OCI-LY7 (cell line): Measurements from ENCODE around the gene GDPD3. TPM values are rescaled to one million over a fixed set of nuclear protein-coding genes. Genes with fewer than 3 reads are reported as not detected.

Source experiments
- BruUV-seq: library from RNA; stranded (reverse); fragments of 400-500 nt; replicated peaks from 2 replicates; lab custom pipeline; 2021; lab: Mats Ljungman, UMichigan
- CTCF ChIA-PET: fragments of 300-600 bp; sonication (Branson Sonifier 250); formaldehyde crosslinking; loops from one replicate; lab custom pipeline; 2022; ENCODE audit warnings: antibody characterized with exemption; ENCODE audit not compliant: unreplicated experiment; lab: Charles Lee
- POLR2A ChIA-PET: fragments of 300-600 bp; sonication (Branson Sonifier 250); formaldehyde crosslinking; loops from one replicate; lab custom pipeline; 2022; ENCODE audit warnings: antibody characterized with exemption; lab: Charles Lee
- DNase-seq: peaks from one replicate; pipeline ENCODE4 v3.0.0-alpha.2; 2015; ENCODE audit warnings: low spot score
- H2AFZ ChIP-seq: fragments of 200-600 bp; sonication (generic), shearing (Covaris generic); 2 replicates; pipeline ENCODE4 v1.6.1; 2014; ENCODE audit warnings: mild to moderate bottlenecking, antibody characterized with exemption, low read length, moderate library complexity
- H3K27ac ChIP-seq: fragments of 200-600 bp; sonication (generic); 2 replicates; pipeline ENCODE4 v1.5.1; 2014; ENCODE audit warnings: mixed run types, low read depth, mild to moderate bottlenecking, moderate library complexity, low read length, inconsistent platforms; ENCODE audit not compliant: poor library complexity, severe bottlenecking
- H3K36me3 ChIP-seq: fragments of 200-600 bp; sonication (generic); 2 replicates; pipeline ENCODE4 v1.6.1; 2014; ENCODE audit warnings: mild to moderate bottlenecking, antibody characterized with exemption, low read length, moderate library complexity, mixed read lengths; ENCODE audit not compliant: insufficient read depth
- H3K4me1 ChIP-seq: fragments of 200-600 bp; sonication (generic); 2 replicates; pipeline ENCODE4 v1.5.1; 2014; ENCODE audit warnings: mild to moderate bottlenecking, low read length; ENCODE audit not compliant: insufficient read depth, poor library complexity, severe bottlenecking
- H3K4me2 ChIP-seq: fragments of 200-600 bp; sonication (generic); 2 replicates; pipeline ENCODE4 v1.6.1; 2014; ENCODE audit warnings: mild to moderate bottlenecking, low read length
- H3K4me3 ChIP-seq: fragments of 200-600 bp; sonication (generic); 2 replicates; pipeline ENCODE4 v1.5.1; 2014; ENCODE audit warnings: mild to moderate bottlenecking, low read depth, low read length; ENCODE audit not compliant: poor library complexity, severe bottlenecking
- H3K79me2 ChIP-seq: fragments of 200-600 bp; sonication (generic); 2 replicates; pipeline ENCODE4 v1.6.1; 2016; ENCODE audit warnings: low read depth, mild to moderate bottlenecking, low read length, moderate library complexity, mixed read lengths; ENCODE audit not compliant: insufficient read depth
- H3K9me2 ChIP-seq: fragments of 200-600 bp; sonication (generic); 2 replicates; pipeline ENCODE4 v1.6.1; 2016; ENCODE audit warnings: mild to moderate bottlenecking, low read length, mixed read lengths; ENCODE audit not compliant: insufficient read depth
- H3K9me3 ChIP-seq: fragments of 200-600 bp; sonication (generic); 2 replicates; pipeline ENCODE4 v1.6.1; 2014; ENCODE audit warnings: mild to moderate bottlenecking, mixed run types, low read length, mixed read lengths
- H4K20me1 ChIP-seq: fragments of 200-600 bp; sonication (generic); 2 replicates; pipeline ENCODE4 v1.6.1; 2014; ENCODE audit warnings: mild to moderate bottlenecking, antibody characterized with exemption, low read length, moderate library complexity, mixed read lengths; ENCODE audit not compliant: insufficient read depth
- EZH2phosphoT487 ChIP-seq: fragments of 200-600 bp; sonication (generic); IDR thresholded peaks from 2 replicates; pipeline ENCODE4 v1.6.1; 2018; ENCODE audit warnings: low read depth, borderline replicate concordance, mild to moderate bottlenecking, mixed run types, antibody characterized with exemption, low read length, moderate library complexity, mixed read lengths
- intact Hi-C: fragments of 100-400 bp; cut with micrococcal nuclease; formaldehyde crosslinking; loops from one replicate; pipeline ENCODE4 v1.10.0; 2022; ENCODE audit not compliant: unreplicated experiment
- total RNA-seq, 2 experiments: library from RNA; depleted of rRNA in 1 of 2; stranded (reverse); fragments of >200 nt in 1 of 2; shearing (Covaris generic) in 1 of 2; gene quantifications; 2 replicates each; pipeline ENCODE4 v1.2.3, GENCODE V29; 2014 to 2022
- TF ChIP-seq, protein P1 (sequence below): fragments of 200-600 bp; sonication (generic); conservative IDR thresholded peaks from 2 replicates; pipeline ENCODE4 v1.5.1; 2014; ENCODE audit warnings: mild to moderate bottlenecking, antibody characterized with exemption, low read length, moderate library complexity, mixed read lengths

Gene GDPD3
- total RNA-seq, 2 experiments from 2014 or later: 2.0 to 5.2 TPM

GRCh38 chr16:30096862-30097563, 16.3 kb downstream of the GDPD3 start:
- intact Hi-C loops: loop anchor here (10.0 kb wide), 1 partner anchor 308 kb away; the partner anchor contains the start of gene ZNF771
- H3K4me2 ChIP-seq: no peak overlapping the region

DNA sequence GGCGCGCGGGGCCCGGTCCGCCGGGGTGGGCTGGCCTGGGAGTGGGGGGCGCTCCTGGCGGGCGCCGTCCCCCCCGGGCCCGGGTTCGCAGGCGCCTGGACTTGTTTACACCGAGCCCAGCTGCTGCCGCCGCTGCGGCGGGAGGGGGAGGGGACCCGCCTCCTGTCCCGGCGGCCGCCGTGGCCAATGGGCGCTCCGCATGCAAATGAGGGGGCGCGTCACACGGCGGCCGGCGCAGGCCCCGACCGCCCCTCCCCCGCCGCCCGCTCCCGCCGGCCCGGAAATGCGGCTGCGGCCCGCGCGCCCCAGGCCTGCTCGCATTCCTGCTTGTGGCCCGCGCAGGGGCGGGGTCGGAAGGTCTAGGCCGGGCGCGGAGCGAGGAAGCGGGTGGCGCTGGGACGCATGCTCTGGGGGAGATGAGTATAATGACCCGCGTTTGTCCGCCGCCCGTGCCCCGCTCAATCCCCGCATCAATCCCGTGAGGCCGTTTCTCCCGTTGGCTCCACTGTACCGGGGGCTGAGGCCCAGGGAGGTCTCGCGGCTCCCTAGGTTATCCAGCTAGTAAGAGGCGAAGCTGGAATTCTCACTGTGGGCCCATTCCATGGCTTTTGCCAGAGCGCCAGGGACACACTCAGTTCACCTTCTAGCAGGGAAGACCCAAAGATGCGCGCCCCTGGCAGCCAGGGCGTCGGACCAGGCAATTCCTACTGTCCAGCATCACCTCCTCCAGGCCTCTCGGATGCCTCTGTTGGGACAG, 17.1 kb downstream of the GDPD3 start, which contains the start of gene YPEL3:
Gene YPEL3, minus strand, starts transcription at position 109 of the 757 bp plus-strand sequence. CDS start 731 bp downstream, outside the sequence.
- peak within 1 kb of the TSS; percentile 62; the same call in 1 of the 2 replicates for H2AFZ ChIP-seq
- TSS peak; percentile 66 for BruUV-seq

More at GRCh38 chr16:30096862-30097563, 16.3 kb downstream of the GDPD3 start:
- Histone ChIP-seq H3K9me3 (peaks cover 23% of the 10 kb centered on the region), H3K4me1 (peaks cover 28% of the 10 kb centered on the region), H3K9me2 (no peaks in the 10 kb centered on the region), H3K4me3 (peak overlapping the region; percentile 66), H3K36me3 (peaks cover 6% of the 10 kb centered on the region; the same call in 1 of the 2 replicates), H2AFZ (peak overlapping the region; percentile 62; the same call in 1 of the 2 replicates), H3K79me2 (no peaks in the 10 kb centered on the region), H3K27ac (peak overlapping the region; percentile 52), H4K20me1 (no peaks in the 10 kb centered on the region)
- CTCF ChIA-PET: no interaction called here
- POLR2A ChIA-PET: no interaction called here
- TF ChIP-seq EZH2phosphoT487: no peak
- BruUV-seq: no TSS peak
- DNase-seq: peak; percentile 31

More for the DNA sequence above, 17.1 kb downstream of the GDPD3 start, which contains the start of gene YPEL3:
- TF ChIP-seq, protein P1, sequence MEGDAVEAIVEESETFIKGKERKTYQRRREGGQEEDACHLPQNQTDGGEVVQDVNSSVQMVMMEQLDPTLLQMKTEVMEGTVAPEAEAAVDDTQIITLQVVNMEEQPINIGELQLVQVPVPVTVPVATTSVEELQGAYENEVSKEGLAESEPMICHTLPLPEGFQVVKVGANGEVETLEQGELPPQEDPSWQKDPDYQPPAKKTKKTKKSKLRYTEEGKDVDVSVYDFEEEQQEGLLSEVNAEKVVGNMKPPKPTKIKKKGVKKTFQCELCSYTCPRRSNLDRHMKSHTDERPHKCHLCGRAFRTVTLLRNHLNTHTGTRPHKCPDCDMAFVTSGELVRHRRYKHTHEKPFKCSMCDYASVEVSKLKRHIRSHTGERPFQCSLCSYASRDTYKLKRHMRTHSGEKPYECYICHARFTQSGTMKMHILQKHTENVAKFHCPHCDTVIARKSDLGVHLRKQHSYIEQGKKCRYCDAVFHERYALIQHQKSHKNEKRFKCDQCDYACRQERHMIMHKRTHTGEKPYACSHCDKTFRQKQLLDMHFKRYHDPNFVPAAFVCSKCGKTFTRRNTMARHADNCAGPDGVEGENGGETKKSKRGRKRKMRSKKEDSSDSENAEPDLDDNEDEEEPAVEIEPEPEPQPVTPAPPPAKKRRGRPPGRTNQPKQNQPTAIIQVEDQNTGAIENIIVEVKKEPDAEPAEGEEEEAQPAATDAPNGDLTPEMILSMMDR: no peak
- no peak for TF ChIP-seq EZH2phosphoT487
- Histone ChIP-seq H3K9me3 (peaks cover 23% of the 10 kb centered on the region), H3K27ac (peak within 1 kb of the TSS; percentile 52), H3K79me2 (no peaks in the 10 kb centered on the region), H4K20me1 (no peaks in the 10 kb centered on the region), H3K9me2 (no peaks in the 10 kb centered on the region), H3K36me3 (peaks cover 6% of the 10 kb centered on the region; the same call in 1 of the 2 replicates), H3K4me1 (peaks cover 32% of the 10 kb centered on the region), H3K4me3 (peak within 1 kb of the TSS; percentile 66), H3K4me2 (peak within 1 kb of the TSS; percentile 94)
- intact Hi-C loops: loop anchor here (10.0 kb wide), 1 partner anchor 309 kb away; the partner anchor contains the start of gene ZNF771
- DNase-seq: peak; percentile 87
- POLR2A ChIA-PET: no interaction called here
- CTCF ChIA-PET: no interaction called here
